IPS DF 6.9 (cell line): ENCODE measurements around the gene DHRS4L2.
A peak's percentile ranks its signal among the peaks of the same experiment; 100 is the strongest.
"Not testable (repeated sequence)": the region's sequence is repeated elsewhere in the genome, so short reads cannot be mapped to it uniquely, and the experiment has no call there.

Experiments
- DNase-seq: peaks from one replicate; pipeline ENCODE4 v3.0.0-alpha.2; 2013; ENCODE audit warnings: low read depth, low spot score
- H3K27ac ChIP-seq: one replicate; pipeline ENCODE4 v1.5.1; 2013; ENCODE audit warnings: low read length, control low read depth
- H3K27me3 ChIP-seq: 2 replicates; pipeline ENCODE4 v1.6.1; 2013; ENCODE audit warnings: mild to moderate bottlenecking, low read length; ENCODE audit not compliant: control insufficient read depth, insufficient read depth
- H3K36me3 ChIP-seq: 2 replicates; pipeline ENCODE4 v1.6.1; 2013; ENCODE audit warnings: low read length; ENCODE audit not compliant: control insufficient read depth, insufficient read depth
- H3K4me1 ChIP-seq: 2 replicates; pipeline ENCODE4 v1.6.1; 2013; ENCODE audit warnings: low read length; ENCODE audit not compliant: control insufficient read depth, insufficient read depth
- H3K4me3 ChIP-seq: 2 replicates; pipeline ENCODE4 v1.5.1; 2013; ENCODE audit warnings: mild to moderate bottlenecking, low read length
- H3K9me3 ChIP-seq: 2 replicates; pipeline ENCODE4 v1.6.1; 2013; ENCODE audit warnings: low read length, inconsistent platforms; ENCODE audit not compliant: control insufficient read depth, insufficient read depth
- WGBS: extraction: QIAGEN DNeasy Blood & Tissue Kit; methylation state at CpG from one replicate; pipeline ENCODE4 v1.1.7; 2013; ENCODE audit warnings: mixed read lengths, missing lambda C conversion rate; ENCODE audit not compliant: insufficient read length, insufficient coverage; 5-methylcytosine and 5-hydroxymethylcytosine counted together

The DHRS4L2 gene

GRCh38 chr14:23953464-23954278, 35.1 kb upstream of the DHRS4L2 start, which contains the start of gene DHRS4:
Gene DHRS4 (plus strand): TSS chr14:23953770. CDS start chr14:23953789, 19 bp downstream.
- Histone ChIP-seq H3K27me3 (no peaks in the 10 kb centered on the region), H3K27ac (no peak within 1 kb of the TSS), H3K36me3 (no peaks in the 10 kb centered on the region), H3K9me3 (no peaks in the 10 kb centered on the region), H3K4me3 (peak within 1 kb of the TSS; percentile 69; the same call in 1 of the 2 replicates), H3K4me1 (no peaks in the 10 kb centered on the region; the same call in 1 of the 2 replicates)
- DNase-seq = no peak
- no CpG with 5 or more reads among the region's 44 CpGs for WGBS

GRCh38 chr14:23954279-23954614, 34.5 kb upstream of the DHRS4L2 start:
- H3K27me3 ChIP-seq, H3K9me3 ChIP-seq, H3K4me3 ChIP-seq, H3K4me1 ChIP-seq, H3K27ac ChIP-seq, DNase-seq, H3K36me3 ChIP-seq: not testable (repeated sequence)
- WGBS = no CpG with 5 or more reads among the region's 6 CpGs

GRCh38 chr14:23954965-23955364, 33.8 kb upstream of the DHRS4L2 start:
- DNase-seq, H3K36me3 ChIP-seq, H3K27ac ChIP-seq, H3K4me1 ChIP-seq, H3K4me3 ChIP-seq, H3K27me3 ChIP-seq, H3K9me3 ChIP-seq: not testable (repeated sequence)
- WGBS = no CpG with 5 or more reads among the region's 20 CpGs

- DNase-seq, H3K4me1 ChIP-seq, H3K4me3 ChIP-seq, H3K9me3 ChIP-seq, H3K27ac ChIP-seq, H3K27me3 ChIP-seq, H3K36me3 ChIP-seq: not testable (repeated sequence)
- no CpG with 5 or more reads among the region's 2 CpGs for WGBS
Observed at GRCh38 chr14:23955811-23956210, 32.9 kb upstream of the DHRS4L2 start.

GRCh38 chr14:23957913-23958569, 30.7 kb upstream of the DHRS4L2 start:
- H3K27me3 ChIP-seq, H3K36me3 ChIP-seq, H3K27ac ChIP-seq, H3K4me1 ChIP-seq, H3K9me3 ChIP-seq, DNase-seq, H3K4me3 ChIP-seq: not testable (repeated sequence)
- WGBS = no CpG with 5 or more reads among the region's 9 CpGs

GRCh38 chr14:23960899-23961298, 27.8 kb upstream of the DHRS4L2 start:
- DNase-seq, H3K36me3 ChIP-seq, H3K27me3 ChIP-seq: not testable (repeated sequence)

GRCh38 chr14:23961704-23962103, 27.0 kb upstream of the DHRS4L2 start:
- WGBS = no CpG with 5 or more reads among the region's 2 CpGs
- not testable (repeated sequence) for H3K27me3 ChIP-seq, H3K36me3 ChIP-seq, DNase-seq, H3K4me3 ChIP-seq, H3K27ac ChIP-seq, H3K4me1 ChIP-seq, H3K9me3 ChIP-seq

More at GRCh38 chr14:23960899-23961298, 27.8 kb upstream of the DHRS4L2 start:
- H3K4me1 ChIP-seq, H3K9me3 ChIP-seq, H3K4me3 ChIP-seq, H3K27ac ChIP-seq: not testable (repeated sequence)

- H3K9me3 ChIP-seq, H3K4me3 ChIP-seq, DNase-seq, H3K36me3 ChIP-seq, H3K4me1 ChIP-seq, H3K27ac ChIP-seq, H3K27me3 ChIP-seq: not testable (repeated sequence)
- WGBS = no CpG with 5 or more reads among the region's 9 CpGs
Observed at GRCh38 chr14:23969130-23969480, 19.6 kb upstream of the DHRS4L2 start.

- WGBS = no CpG with 5 or more reads among the region's 61 CpGs
- H3K27me3 ChIP-seq, H3K36me3 ChIP-seq, DNase-seq, H3K4me1 ChIP-seq, H3K9me3 ChIP-seq, H3K27ac ChIP-seq: not testable (repeated sequence)
- H3K4me3 ChIP-seq = peak overlapping the region; percentile 30; the same call in 1 of the 2 replicates
Observed at GRCh38 chr14:23969481-23970282, 19.0 kb upstream of the DHRS4L2 start.

GRCh38 chr14:23970283-23970659, 18.5 kb upstream of the DHRS4L2 start:
- not testable (repeated sequence) for DNase-seq, H3K27ac ChIP-seq, H3K9me3 ChIP-seq, H3K4me1 ChIP-seq, H3K27me3 ChIP-seq, H3K36me3 ChIP-seq, H3K4me3 ChIP-seq
- no CpG with 5 or more reads among the region's 15 CpGs for WGBS
